GM23248 (cell line): ENCODE results near the gene GRM6. TPM values are rescaled to one million over a fixed set of nuclear protein-coding genes. Genes with fewer than 3 reads are reported as not detected.

ENCODE experiments used
- DNase-seq: peaks from one replicate; pipeline ENCODE4 v3.0.0-alpha.2; 2015
- H2AFZ ChIP-seq: fragments of 200-600 bp; sonication (generic); 2 replicates; pipeline ENCODE4 v1.6.1; 2016; ENCODE audit warnings: antibody characterized with exemption
- H3F3A ChIP-seq: fragments of 200-600 bp; sonication (generic); 2 replicates; pipeline ENCODE4 v1.6.1; 2016; ENCODE audit warnings: mild to moderate bottlenecking, antibody characterized with exemption, mixed run types; ENCODE audit not compliant: insufficient read depth
- H3K27ac ChIP-seq: fragments of 200-600 bp; sonication (generic); 2 replicates; pipeline ENCODE4 v1.5.1; 2016; ENCODE audit warnings: mild to moderate bottlenecking
- H3K27me3 ChIP-seq: fragments of 200-600 bp; sonication (generic); replicated peaks from 2 replicates; pipeline ENCODE4 v1.6.1; 2016; ENCODE audit warnings: mild to moderate bottlenecking; ENCODE audit not compliant: insufficient read depth
- H3K36me3 ChIP-seq: fragments of 200-600 bp; sonication (generic); 2 replicates; pipeline ENCODE4 v1.6.1; 2016; ENCODE audit warnings: low read depth, mild to moderate bottlenecking
- H3K4me1 ChIP-seq: fragments of 200-600 bp; sonication (generic); 2 replicates; pipeline ENCODE4 v1.6.1; 2016; ENCODE audit warnings: mild to moderate bottlenecking; ENCODE audit not compliant: insufficient read depth
- H3K4me2 ChIP-seq: fragments of 200-600 bp; sonication (generic); one replicate; pipeline ENCODE4 v1.6.1; 2016; ENCODE audit warnings: mild to moderate bottlenecking; ENCODE audit not compliant: unreplicated experiment
- H3K4me3 ChIP-seq: fragments of 200-600 bp; sonication (generic); 2 replicates; pipeline ENCODE4 v1.5.1; 2016; ENCODE audit warnings: mild to moderate bottlenecking
- H3K79me2 ChIP-seq: fragments of 200-600 bp; sonication (generic); 2 replicates; pipeline ENCODE4 v1.6.1; 2016; ENCODE audit warnings: mild to moderate bottlenecking; ENCODE audit not compliant: insufficient read depth
- H3K9ac ChIP-seq: fragments of 200-600 bp; sonication (generic); 2 replicates; pipeline ENCODE4 v1.6.1; 2016; ENCODE audit warnings: mild to moderate bottlenecking
- H3K9me2 ChIP-seq: fragments of 200-600 bp; sonication (generic); 2 replicates; pipeline ENCODE4 v1.6.1; 2016; ENCODE audit warnings: mixed run types, mild to moderate bottlenecking, moderate library complexity; ENCODE audit not compliant: insufficient read depth
- H3K9me3 ChIP-seq: fragments of 200-600 bp; sonication (generic); one replicate; pipeline ENCODE4 v1.6.1; 2017; ENCODE audit warnings: low read depth
- H4K20me1 ChIP-seq: fragments of 200-600 bp; sonication (generic); 2 replicates; pipeline ENCODE4 v1.6.0; 2016; ENCODE audit not compliant: insufficient read depth
- EZH2 ChIP-seq: fragments of 200-600 bp; sonication (generic); IDR thresholded peaks from 2 replicates; pipeline ENCODE4 v1.6.1; 2018; ENCODE audit warnings: antibody characterized with exemption, mild to moderate bottlenecking; ENCODE audit not compliant: insufficient read depth, poor library complexity, severe bottlenecking
- WGBS, 2 experiments: methylation state at CpG; one replicate each; pipeline ENCODE4 v1.1.6; 2015 to 2017; ENCODE audit warnings: low lambda C conversion rate in 2 of 2, low coverage in 1 of 2; ENCODE audit errors: missing lambda C conversion rate in 2 of 2; 5-methylcytosine and 5-hydroxymethylcytosine counted together
- in situ Hi-C: fragments of 300-500 bp; cut with MboI; formaldehyde crosslinking; loops from 2 replicates; pipeline ENCODE4 v1.15.0; 2020
- polyA plus RNA-seq: library from polyadenylated mRNA; unstranded; fragments of >200 nt; fragmentation: Nextera tagmentation; extraction: Ambion mirVana; gene quantifications from 2 replicates; pipeline ENCODE4 v1.2.1, GENCODE V29; 2016
- total RNA-seq: library from RNA; depleted of rRNA; stranded (reverse); fragments of >200 nt; shearing (Covaris generic); gene quantifications from 2 replicates; pipeline ENCODE4 v1.2.3, GENCODE V29; 2014; rRNA removed

Gene GRM6
- total and polyA plus RNA-seq, 2 experiments from 2014 or later, result 0.04 TPM; not detected in 1

DNA sequence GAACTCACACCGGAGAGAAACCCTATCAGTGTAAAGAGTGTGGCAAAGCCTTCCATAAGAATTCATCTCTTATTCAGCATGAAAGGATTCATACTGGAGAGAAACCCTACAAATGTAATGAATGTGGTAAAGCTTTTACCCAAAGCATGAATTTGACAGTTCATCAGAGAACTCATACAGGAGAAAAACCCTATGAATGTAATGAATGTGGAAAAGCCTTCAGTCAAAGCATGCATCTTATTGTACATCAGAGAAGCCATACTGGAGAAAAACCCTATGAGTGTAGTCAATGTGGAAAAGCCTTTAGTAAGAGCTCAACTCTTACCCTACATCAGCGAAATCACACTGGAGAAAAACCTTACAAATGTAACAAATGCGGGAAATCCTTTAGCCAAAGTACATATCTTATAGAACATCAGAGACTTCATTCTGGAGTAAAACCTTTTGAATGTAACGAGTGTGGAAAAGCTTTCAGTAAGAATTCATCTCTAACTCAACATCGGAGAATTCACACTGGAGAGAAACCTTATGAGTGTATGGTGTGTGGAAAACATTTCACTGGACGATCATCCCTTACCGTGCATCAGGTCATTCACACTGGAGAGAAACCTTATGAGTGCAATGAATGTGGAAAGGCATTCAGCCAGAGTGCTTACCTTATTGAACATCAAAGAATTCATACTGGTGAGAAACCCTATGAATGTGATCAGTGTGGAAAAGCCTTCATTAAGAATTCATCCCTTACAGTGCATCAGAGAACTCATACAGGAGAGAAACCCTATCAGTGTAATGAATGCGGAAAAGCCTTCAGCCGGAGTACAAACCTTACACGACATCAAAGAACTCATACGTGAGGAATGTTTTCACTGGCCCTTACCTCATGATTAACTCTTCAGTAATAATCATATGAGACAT is 63.0 kb downstream of the GRM6 start:
- Histone ChIP-seq H3K9me2 (no peaks in the 10 kb centered on the region), H3K27me3 (no peaks in the 10 kb centered on the region), H2AFZ (no peak overlapping the region), H3F3A (peaks cover 20% of the 10 kb centered on the region), H3K9me3 (peaks cover 9% of the 10 kb centered on the region), H3K27ac (no peak overlapping the region), H3K79me2 (no peaks in the 10 kb centered on the region), H3K36me3 (no peaks in the 10 kb centered on the region), H3K4me2 (no peak overlapping the region), H4K20me1 (no peaks in the 10 kb centered on the region), H3K9ac (no peak overlapping the region), H3K4me1 (no peaks in the 10 kb centered on the region), H3K4me3 (no peak overlapping the region)
- in situ Hi-C loops, result no loop called here
- no peak for TF ChIP-seq EZH2
- WGBS, 2 experiments, result 89 to 90% methylated on average over 11 of the region's 11 CpGs
- DNase-seq, result no peak

Other genes with a start within 250 kb of the GRM6 start
- gene ZNF354B, start 135.4 kb downstream of the GRM6 start, total RNA-seq, result 3.3 and 3.4 TPM in 2 replicates
- gene ZNF354B, start 135.4 kb downstream of the GRM6 start, polyA plus RNA-seq, result 3.2 and 4.9 TPM in 2 replicates
- gene ZFP2, start 99.4 kb downstream of the GRM6 start, total RNA-seq, result 1.8 and 2.5 TPM in 2 replicates
- gene ZFP2, start 99.4 kb downstream of the GRM6 start, polyA plus RNA-seq, result 0.65 and 0.74 TPM in 2 replicates
- gene ZNF454, start 54.1 kb downstream of the GRM6 start, total RNA-seq, result 0.97 and 1.9 TPM in 2 replicates
- 0.96 and 1.3 TPM in 2 replicates for gene ZNF454, start 54.1 kb downstream of the GRM6 start, polyA plus RNA-seq
- 1.8 and 5.4 TPM in 2 replicates for gene ZNF879, start 28.5 kb upstream of the GRM6 start, total RNA-seq
- 2.8 and 3.2 TPM in 2 replicates for gene ZNF879, start 28.5 kb upstream of the GRM6 start, polyA plus RNA-seq
- gene ZNF354C, start 65.1 kb upstream of the GRM6 start, total RNA-seq, result 6.9 and 7.5 TPM in 2 replicates
- gene ZNF354C, start 65.1 kb upstream of the GRM6 start, polyA plus RNA-seq, result 2.2 and 2.5 TPM in 2 replicates